ENCODE measurements around the gene TMEM218.

DNA sequence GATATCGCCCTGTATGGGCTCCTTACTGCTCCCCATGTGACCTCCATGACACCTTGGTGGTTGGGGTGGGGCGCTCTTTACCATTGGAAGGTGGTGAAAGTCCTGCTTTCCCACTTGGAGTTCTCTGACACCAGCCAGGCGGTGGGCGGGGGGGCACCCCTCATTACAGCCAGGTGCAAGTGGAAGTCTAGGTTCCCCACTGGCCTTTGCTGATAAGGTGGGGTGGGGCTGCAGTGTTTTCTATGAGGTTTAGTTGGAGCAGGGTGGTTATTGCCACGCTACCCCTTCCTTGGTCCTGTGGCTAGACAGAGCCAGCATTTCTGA, 53.8 kb downstream of the TMEM218 start:
- TF ChIP-seq POLR2A (IDR thresholded peaks at IDR 0.05; ENCODE audit: low read length) (no peak), GATA1 (IDR thresholded peaks at IDR 0.05; ENCODE audit: low read depth, low read length) (no peak)
